PFSK-1 (cell line): ENCODE results near the gene IGF2BP2.

Experiments used
- FOXP2 ChIP-seq: optimal IDR thresholded peaks from 2 replicates; pipeline ENCODE3; 2011; ENCODE audit warnings: borderline replicate concordance, control low read depth, inconsistent platforms; ENCODE audit not compliant: insufficient read depth; ENCODE audit errors: extremely low read length, extremely low read depth
- POLR2AphosphoS5 ChIP-seq: IDR thresholded peaks from 2 replicates; pipeline ENCODE4 v1.6.1; 2012; ENCODE audit warnings: low read depth, mild to moderate bottlenecking, control low read depth, low read length, moderate library complexity
- SIN3A ChIP-seq: IDR thresholded peaks from 2 replicates; pipeline ENCODE4 v1.6.1; 2012; ENCODE audit warnings: mild to moderate bottlenecking, low read length, moderate library complexity, borderline replicate concordance; ENCODE audit not compliant: insufficient read depth
- TAF1 ChIP-seq: IDR thresholded peaks from 2 replicates; pipeline ENCODE4 v1.6.1; 2012; ENCODE audit warnings: low read length, control low read depth, borderline replicate concordance; ENCODE audit not compliant: insufficient read depth
- TF ChIP-seq, protein P1 (sequence below), 2 experiments: IDR thresholded peaks; 2 replicates each; pipeline versions ENCODE4 v1.6.1 to v1.8.0; 2011 to 2012; ENCODE audit warnings: low read depth in 2 of 2, low read length in 2 of 2, control low read depth in 1 of 2, inconsistent platforms in 1 of 2, mild to moderate bottlenecking in 1 of 2, moderate library complexity in 1 of 2; ENCODE audit not compliant: insufficient read depth in 1 of 2

Gene IGF2BP2

DNA sequence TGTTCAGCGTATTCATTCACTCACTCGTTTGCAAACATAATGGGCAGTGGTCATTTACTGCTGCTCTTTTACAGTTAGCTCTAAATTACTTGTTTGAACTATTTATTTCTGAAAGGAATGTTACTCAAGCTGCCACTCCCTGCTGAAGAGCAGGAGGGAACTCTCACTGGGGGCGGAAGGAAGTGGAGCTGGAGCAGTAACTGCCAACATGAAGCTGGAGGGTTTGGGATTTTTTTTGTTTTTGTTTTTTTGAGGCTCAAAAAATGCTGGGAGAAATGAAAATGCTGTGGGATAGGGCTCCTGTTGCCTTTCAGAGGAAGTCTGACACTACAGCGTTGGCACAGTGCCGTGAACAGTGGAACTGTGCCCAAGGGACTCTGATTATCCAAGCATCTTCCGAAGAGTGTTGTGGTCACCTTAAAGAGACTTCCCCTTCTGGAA is 194.6 kb downstream of the IGF2BP2 start:
- no peak for TF ChIP-seq POLR2AphosphoS5
- TF ChIP-seq SIN3A = no peak
- TF ChIP-seq FOXP2 = no peak
- TF ChIP-seq, protein P1, sequence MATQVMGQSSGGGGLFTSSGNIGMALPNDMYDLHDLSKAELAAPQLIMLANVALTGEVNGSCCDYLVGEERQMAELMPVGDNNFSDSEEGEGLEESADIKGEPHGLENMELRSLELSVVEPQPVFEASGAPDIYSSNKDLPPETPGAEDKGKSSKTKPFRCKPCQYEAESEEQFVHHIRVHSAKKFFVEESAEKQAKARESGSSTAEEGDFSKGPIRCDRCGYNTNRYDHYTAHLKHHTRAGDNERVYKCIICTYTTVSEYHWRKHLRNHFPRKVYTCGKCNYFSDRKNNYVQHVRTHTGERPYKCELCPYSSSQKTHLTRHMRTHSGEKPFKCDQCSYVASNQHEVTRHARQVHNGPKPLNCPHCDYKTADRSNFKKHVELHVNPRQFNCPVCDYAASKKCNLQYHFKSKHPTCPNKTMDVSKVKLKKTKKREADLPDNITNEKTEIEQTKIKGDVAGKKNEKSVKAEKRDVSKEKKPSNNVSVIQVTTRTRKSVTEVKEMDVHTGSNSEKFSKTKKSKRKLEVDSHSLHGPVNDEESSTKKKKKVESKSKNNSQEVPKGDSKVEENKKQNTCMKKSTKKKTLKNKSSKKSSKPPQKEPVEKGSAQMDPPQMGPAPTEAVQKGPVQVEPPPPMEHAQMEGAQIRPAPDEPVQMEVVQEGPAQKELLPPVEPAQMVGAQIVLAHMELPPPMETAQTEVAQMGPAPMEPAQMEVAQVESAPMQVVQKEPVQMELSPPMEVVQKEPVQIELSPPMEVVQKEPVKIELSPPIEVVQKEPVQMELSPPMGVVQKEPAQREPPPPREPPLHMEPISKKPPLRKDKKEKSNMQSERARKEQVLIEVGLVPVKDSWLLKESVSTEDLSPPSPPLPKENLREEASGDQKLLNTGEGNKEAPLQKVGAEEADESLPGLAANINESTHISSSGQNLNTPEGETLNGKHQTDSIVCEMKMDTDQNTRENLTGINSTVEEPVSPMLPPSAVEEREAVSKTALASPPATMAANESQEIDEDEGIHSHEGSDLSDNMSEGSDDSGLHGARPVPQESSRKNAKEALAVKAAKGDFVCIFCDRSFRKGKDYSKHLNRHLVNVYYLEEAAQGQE (IDR thresholded peaks at IDR 0.05; ENCODE audit: insufficient read depth in 1 of 2, low read depth in 2 of 2, low read length in 2 of 2) = no peak
- TF ChIP-seq TAF1 = no peak

DNA sequence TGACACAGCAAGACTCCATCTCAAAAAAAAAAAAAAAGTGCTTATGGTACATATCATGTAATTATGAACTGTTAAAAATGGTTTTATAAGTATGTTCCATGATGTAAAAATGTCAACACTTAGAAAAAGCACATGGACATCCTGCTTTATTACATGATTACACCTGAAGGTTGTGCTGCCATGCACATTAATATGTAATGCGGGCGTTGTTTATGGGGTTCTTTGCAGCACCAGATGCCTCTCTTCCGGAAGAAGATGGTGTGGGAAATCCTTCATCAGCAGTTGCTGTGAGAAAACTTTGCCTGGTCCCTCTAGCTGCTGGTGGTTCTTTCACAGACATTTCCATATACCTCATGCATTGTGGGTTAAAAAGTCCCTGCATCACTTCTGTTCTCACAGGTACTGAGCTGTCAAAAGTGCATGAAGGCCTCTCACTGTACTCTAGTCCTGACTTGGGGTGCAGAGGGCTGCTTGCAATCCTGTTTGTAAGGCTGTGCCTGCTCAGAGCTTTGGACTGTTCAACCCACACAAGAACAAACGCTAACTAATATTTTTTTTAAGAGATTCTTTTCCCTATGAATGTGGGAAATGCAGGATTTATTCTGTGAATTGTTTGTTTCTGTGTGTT is 195.2 kb downstream of the IGF2BP2 start:
- TF ChIP-seq, protein P1 (IDR thresholded peaks at IDR 0.05; ENCODE audit: insufficient read depth in 1 of 2, low read depth in 2 of 2, low read length in 2 of 2) = no peak
- TF ChIP-seq SIN3A (no peak), POLR2AphosphoS5 (no peak), FOXP2 (no peak), TAF1 (no peak)

DNA sequence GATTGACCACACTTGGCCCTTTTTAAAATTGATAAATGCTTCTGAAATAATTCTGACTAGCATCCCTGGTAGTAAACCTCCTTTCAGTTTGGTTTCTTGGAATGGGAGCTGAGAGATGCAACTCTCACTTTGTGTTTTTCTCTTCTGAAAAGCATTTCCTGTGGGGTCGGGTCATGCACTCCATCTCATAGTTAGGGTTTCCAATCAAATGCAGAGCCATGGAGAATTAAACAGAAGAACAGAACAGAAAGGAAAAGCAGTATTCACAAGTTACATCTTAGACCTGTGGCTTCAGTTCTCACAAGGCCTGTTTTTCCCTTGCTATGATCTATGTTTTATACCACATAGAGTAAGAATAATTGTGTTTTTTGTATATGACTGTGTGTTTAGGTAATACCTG is 199.1 kb downstream of the IGF2BP2 start:
- TF ChIP-seq TAF1 = no peak
- no peak for TF ChIP-seq FOXP2
- no peak for TF ChIP-seq POLR2AphosphoS5
- TF ChIP-seq, protein P1 (IDR thresholded peaks at IDR 0.05; ENCODE audit: insufficient read depth in 1 of 2, low read depth in 2 of 2, low read length in 2 of 2) = no peak
- TF ChIP-seq SIN3A = no peak

DNA sequence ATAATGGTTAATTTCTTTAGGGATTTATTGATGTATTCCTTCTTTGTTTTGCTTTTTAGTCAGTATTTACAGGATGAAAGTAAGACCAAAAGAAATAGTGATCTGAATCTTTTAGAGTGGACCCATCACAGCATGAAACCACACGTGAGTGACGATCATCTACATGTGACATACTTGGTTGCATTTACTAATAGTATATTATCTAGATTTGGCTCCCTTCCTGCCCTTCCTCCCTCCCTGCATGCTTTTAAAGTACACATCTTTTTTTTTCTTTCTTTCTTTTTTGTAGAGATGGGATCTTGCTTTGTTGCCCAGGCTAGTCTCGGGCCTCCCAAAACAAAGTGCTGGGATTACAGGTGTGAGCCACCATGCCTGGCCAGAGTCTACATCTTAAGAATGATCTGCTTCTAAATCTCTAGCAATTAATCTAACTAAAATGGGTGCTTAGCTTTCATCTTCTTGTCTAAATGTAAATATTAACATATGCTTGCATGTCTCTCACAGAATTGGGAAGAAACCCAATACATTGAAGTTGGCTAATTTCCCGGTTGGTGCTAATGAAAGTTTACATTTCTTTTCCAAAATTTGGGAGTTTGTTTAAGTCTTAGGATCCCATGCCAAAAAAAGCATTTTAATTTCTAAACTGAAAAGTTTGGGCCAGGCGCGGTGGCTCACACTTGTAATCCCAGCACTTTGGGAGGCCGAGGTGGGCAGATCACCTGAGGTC is 200.7 kb downstream of the IGF2BP2 start:
- TF ChIP-seq, protein P1 (IDR thresholded peaks at IDR 0.05; ENCODE audit: insufficient read depth in 1 of 2, low read depth in 2 of 2, low read length in 2 of 2) = no peak
- no peak for TF ChIP-seq TAF1
- no peak for TF ChIP-seq SIN3A
- TF ChIP-seq POLR2AphosphoS5 = no peak
- TF ChIP-seq FOXP2 = no peak
